GM20000 (cell line): ENCODE results near the gene NACC2.

Source experiments
- DNase-seq: peaks from one replicate; pipeline ENCODE4 v3.0.0; 2012; ENCODE audit warnings: low spot score
- TF ChIP-seq, protein P1 (sequence below): IDR thresholded peaks from 2 replicates; pipeline ENCODE4 v1.5.1; 2012; ENCODE audit warnings: mild to moderate bottlenecking, control low read depth; ENCODE audit errors: extremely low read depth, missing control alignments

The NACC2 gene

DNA sequence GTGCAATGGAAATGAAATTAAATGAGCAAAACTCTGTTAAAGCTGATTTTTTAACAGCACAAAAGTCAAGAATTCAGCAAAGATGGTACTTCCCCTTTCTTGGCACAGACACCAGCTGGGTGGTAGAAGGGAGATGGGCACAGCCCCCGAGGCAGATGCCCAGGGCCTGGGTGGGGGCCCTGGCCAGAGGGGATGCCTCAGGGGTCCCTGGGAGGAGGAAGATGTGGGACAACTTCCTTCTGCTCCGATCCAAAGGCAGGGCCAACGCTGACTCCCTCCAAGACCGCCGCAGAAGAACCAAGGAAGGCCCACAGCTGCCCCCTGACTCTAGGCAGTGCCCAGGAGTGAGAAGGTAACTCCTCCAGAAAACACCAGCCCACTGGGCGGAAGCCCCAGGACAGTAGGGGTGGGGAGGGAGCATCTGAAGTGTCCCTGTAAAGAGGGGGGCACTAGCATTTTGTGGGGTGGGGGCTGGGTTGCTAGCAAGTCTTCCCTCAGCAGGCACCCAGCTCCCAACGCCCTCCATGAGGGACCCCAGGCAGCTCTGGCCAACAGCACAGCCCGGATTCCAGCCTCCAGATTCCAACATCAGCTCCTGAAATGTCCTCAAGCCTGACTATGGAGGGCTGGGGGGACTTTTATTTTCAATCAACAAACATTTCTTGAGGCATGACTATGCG is 4.9 kb downstream of the NACC2 start:
- TF ChIP-seq, protein P1, sequence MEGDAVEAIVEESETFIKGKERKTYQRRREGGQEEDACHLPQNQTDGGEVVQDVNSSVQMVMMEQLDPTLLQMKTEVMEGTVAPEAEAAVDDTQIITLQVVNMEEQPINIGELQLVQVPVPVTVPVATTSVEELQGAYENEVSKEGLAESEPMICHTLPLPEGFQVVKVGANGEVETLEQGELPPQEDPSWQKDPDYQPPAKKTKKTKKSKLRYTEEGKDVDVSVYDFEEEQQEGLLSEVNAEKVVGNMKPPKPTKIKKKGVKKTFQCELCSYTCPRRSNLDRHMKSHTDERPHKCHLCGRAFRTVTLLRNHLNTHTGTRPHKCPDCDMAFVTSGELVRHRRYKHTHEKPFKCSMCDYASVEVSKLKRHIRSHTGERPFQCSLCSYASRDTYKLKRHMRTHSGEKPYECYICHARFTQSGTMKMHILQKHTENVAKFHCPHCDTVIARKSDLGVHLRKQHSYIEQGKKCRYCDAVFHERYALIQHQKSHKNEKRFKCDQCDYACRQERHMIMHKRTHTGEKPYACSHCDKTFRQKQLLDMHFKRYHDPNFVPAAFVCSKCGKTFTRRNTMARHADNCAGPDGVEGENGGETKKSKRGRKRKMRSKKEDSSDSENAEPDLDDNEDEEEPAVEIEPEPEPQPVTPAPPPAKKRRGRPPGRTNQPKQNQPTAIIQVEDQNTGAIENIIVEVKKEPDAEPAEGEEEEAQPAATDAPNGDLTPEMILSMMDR, result no peak
- DNase-seq, result no peak

DNA sequence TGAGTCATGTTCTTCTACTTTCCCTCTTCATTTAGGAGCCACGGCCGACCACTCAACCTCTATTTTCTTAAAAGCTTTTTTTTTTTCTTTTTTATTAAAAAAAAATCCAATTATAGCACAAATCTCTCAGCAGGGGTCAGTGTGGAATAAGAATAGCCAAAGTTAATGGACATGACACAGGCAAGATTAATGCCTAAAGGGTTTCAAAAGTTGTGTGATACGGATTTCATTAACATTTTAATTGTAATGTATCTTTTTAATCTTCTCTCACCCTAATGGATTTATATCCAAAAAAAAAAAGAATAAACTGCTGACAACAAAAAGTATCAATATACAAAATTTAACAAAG is 5.4 kb downstream of the NACC2 start:
- DNase-seq, result peak; percentile 81

DNA sequence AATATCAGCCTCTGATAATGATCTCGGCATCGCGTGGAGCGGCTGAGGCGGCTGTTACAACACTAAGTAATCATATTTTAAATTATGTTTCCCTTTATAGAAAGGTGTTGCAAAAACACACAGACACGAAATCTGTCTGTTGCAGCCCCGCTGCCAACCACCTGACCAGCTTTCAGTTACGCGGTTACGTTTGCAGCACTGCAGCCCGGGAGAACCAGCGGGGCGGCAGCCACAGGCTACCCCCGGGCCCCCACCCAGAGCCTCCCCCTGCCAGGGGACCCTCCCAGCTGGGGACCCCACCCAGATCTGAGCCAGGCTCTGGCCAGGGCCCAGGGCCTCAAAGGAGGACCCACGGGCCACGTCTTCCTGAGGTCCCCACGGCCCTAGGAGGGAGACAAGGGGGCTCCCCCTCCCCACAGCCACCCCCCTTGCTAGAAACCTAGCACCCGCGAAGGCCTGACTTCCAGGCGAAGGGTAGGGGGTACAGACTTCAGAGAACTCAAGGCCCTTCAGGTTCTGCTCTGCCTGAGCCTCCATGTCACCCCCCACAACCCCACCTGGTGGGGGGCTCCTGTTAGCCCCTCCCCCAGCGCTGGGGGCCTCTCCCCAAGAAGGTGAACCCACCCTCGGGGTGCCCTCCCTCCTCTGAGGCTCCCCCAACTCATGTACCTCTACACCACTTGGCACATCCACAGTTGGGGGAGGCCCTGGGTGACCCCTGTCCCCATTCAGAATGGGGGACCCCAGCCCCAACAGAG is 6.0 kb downstream of the NACC2 start:
- DNase-seq, result peak; percentile 32
- TF ChIP-seq, protein P1, result no peak

More for the DNA sequence above, 5.4 kb downstream of the NACC2 start:
- TF ChIP-seq, protein P1, result no peak

DNA sequence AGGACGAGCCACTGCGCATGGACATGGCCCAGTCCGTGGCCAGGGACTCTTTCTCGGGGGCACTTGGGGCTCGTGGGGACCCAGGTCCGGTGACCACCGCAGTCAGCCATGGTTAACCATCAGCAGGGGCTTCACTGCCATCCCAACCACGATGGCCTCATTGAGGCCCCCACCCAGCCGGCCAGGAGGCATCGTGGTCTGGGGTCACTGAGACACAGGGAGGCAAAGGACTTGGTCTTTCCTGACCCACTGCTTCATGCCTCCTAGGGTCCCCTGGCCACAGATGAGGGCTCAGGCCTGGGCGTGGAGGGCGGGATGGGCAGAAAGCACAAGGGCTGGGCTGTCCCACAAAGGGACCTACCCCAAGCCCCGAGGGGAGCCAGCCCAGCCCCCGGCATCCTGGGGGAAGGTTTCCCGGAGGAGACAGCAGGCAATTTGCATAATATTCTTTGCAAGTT is 6.6 kb downstream of the NACC2 start:
- DNase-seq, result peak; percentile 36
- TF ChIP-seq, protein P1, result no peak

DNA sequence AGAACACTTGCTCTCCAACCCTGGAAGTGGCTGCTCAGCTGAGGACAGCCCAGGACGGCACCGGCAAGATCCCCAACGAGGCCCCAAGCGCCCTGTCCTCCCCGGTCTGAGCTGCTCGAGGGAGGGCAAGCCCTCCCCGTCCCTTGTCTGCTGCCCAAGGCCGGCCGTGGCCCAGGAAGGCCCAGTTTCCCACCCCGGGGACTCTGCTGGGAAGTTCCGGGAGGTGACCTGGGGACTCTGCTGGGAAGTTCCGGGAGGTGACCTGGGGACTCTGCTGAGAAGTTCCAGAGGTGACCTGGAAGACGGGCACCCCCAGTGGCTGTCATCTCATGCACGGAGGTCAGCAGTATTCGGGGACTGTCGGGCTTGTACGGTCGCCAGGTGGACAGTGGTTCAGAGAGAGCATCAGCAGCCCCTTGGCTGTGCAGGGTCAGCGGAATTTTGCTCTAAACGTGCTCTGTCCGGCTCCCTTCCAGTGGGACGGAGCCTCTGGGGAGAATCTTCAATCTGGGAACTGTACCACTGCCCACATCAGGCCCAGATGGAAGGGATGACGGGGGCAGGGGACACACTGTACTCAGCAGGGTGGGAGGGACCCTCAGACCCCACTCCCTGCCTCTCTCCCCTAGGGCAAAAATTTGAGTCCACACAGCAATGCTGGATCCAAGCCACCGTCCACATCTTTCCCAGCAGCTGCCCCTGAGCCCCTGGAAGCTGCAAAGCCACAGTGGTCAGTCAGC is 7.2 kb downstream of the NACC2 start:
- DNase-seq, result peak; percentile 27
- TF ChIP-seq, protein P1, result no peak

DNA sequence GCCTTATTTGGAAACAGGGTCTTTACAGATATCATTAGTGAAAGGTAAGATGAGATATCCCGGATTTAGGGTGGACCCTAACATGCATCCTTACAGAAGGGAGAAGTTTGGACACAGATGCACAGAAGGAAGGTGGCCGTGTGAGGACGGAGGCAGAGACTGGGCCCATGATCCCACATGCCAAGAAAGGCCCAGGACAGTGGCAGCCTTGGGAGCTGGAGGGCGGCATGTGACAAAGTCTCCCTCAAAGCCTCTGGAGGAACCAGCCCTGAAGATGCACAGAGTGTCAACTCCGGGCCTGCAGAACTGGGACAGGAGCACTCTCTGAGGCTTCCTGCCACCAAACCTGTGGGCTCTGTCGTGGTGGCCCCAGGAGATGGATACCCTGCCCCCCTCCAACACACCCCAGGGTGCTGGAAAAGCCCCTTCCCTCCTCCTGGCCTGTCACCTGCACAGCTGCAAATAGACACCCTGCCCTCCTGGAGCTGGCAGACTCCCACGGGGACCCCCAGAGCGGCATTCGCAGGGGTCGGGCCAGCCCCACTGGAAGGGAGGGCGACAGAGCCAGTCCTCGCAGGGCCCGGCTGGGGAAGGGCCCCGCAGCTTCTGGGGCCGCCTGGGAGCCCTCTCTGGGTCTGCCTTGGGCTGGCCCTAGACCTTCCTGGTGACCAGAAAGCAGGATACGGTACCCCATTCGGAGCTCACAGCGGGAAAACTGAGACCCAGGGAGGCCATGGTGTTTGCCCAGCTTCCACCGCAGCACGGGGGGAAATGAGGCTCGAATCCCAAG is 7.9 kb downstream of the NACC2 start:
- DNase-seq, result peak; percentile 39
- TF ChIP-seq, protein P1, result no peak
